GM12872 (cell line): Measurements from ENCODE around the gene KPNB1.

ENCODE experiments used
- TF ChIP-seq, protein P1 (sequence below): IDR thresholded peaks from 3 replicates; pipeline ENCODE4 v1.5.1; 2011; ENCODE audit warnings: low read depth, mild to moderate bottlenecking, low read length, moderate library complexity; ENCODE audit not compliant: insufficient read depth

KPNB1 gene

DNA sequence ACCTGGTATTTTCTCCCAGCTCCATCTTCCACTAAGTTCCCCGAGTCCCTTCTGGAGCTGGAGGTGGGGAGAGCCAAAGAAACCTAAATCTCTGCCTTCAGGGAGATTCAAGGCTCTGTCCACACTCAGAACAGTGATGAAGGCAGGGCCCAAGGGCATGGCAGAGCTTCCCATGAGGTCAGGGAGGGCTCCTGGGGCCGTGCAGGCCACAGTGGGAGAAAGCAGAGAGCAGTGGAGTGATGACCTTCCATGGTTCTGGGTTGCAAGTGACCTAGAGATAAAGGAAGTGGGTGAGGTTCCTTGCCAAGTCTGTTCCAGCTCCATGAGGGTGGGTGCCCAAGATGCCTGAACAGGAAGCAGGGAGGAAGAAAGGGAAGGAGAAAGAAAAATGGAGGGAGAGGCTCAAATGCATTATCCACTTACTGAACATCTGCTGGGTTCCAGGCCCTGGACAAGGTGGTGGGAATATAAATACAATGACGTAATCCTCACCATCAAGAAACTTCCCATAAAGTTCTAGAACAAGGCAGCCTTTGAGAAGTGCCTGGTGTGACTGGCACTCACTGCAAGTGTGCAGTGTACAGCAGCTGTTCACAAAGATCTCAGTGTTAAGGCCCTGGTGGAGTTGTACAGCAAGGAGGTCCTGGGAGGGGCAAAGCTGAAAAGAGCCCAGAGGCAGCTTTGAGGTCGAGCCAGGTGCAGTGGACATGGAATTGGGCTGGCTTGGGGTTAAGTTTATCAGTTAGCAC lies 57.5 kb downstream of the KPNB1 start:
- TF ChIP-seq, protein P1, sequence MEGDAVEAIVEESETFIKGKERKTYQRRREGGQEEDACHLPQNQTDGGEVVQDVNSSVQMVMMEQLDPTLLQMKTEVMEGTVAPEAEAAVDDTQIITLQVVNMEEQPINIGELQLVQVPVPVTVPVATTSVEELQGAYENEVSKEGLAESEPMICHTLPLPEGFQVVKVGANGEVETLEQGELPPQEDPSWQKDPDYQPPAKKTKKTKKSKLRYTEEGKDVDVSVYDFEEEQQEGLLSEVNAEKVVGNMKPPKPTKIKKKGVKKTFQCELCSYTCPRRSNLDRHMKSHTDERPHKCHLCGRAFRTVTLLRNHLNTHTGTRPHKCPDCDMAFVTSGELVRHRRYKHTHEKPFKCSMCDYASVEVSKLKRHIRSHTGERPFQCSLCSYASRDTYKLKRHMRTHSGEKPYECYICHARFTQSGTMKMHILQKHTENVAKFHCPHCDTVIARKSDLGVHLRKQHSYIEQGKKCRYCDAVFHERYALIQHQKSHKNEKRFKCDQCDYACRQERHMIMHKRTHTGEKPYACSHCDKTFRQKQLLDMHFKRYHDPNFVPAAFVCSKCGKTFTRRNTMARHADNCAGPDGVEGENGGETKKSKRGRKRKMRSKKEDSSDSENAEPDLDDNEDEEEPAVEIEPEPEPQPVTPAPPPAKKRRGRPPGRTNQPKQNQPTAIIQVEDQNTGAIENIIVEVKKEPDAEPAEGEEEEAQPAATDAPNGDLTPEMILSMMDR: no peak

DNA sequence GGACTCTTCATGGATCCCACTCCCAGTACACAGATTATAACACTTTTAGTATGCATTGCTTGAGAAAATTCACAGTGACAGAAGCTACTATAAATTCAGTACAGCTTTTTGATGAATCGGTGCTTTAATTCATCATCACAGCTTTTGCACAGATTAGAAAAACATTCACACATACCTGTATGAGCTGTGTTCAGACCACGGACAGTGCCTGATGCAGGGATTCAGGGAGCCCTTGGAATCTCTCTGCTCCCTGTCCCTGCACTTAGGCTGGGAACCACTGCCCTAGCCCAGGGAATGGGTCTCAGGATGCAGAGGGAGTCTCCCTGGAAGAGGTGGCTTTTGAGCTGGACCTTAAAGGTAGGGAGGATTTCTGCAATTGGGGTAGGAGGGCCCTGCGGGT lies 58.2 kb downstream of the KPNB1 start:
- TF ChIP-seq, protein P1: no peak

DNA sequence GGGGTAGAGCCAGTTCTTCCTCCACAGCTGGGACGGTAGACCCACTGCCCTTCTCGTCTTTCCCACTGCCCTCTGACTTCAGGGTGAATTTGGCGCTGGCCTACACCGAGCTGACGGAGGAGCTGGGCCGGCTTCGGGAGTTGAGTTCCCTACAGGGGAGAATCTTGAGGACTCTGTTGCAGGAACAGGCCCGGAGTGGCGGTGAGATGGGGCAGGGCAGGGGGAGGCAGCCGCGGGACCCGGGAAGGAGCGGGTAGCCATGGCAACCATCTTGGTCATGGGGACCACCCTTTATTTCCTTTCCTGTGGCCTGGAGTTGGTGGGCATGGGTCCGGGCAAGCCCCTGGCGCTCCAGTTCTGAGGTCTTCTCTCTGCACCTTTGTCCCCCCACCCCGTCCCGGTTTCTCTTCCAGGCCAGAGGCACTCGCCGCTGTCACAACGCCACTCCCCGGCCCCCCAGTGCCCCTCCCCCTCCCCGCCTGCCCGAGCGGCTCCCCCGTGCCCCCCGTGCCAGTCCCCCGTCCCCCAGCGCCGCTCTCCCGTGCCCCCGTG lies 58.7 kb downstream of the KPNB1 start:
- TF ChIP-seq, protein P1: no peak

DNA sequence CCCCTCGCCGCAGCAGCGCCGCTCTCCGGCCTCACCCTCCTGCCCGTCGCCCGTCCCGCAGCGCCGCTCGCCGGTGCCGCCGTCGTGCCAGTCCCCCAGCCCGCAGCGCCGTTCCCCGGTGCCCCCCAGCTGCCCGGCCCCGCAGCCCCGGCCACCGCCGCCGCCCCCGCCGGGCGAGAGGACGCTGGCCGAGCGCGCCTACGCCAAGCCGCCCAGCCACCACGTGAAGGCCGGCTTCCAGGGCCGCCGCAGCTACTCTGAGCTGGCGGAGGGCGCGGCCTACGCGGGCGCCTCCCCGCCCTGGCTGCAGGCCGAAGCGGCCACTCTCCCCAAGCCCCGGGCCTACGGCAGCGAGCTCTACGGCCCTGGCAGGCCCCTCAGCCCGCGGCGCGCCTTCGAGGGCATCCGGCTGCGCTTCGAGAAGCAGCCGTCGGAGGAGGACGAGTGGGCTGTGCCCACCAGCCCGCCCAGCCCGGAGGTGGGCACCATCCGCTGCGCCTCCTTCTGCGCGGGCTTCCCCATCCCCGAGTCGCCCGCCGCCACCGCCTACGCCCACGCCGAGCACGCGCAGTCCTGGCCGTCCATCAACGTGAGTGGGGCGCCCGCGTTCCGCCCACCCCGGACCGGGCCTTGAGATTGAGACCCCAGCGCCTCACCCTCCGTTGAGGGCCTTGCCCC lies 59.3 kb downstream of the KPNB1 start:
- TF ChIP-seq, protein P1: no peak

DNA sequence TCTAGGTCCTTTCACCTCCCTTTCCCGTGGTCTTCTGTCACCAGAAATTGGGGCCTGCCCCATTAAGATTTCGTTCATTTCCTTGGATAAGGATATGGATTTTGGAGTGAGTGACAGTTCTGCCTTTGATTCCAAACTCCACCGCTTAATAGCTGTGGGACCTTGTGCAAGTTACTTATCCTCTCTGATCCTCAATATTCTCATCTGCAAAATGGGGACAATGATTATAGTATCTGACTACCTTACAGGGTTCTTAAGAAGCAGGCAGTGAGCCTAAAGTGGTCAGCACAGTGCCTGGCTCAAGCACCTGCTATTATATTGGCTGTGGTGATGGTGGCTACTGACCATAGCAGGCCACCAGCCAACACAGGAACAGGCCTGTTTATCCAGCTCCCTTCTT lies 59.9 kb downstream of the KPNB1 start:
- TF ChIP-seq, protein P1: no peak

DNA sequence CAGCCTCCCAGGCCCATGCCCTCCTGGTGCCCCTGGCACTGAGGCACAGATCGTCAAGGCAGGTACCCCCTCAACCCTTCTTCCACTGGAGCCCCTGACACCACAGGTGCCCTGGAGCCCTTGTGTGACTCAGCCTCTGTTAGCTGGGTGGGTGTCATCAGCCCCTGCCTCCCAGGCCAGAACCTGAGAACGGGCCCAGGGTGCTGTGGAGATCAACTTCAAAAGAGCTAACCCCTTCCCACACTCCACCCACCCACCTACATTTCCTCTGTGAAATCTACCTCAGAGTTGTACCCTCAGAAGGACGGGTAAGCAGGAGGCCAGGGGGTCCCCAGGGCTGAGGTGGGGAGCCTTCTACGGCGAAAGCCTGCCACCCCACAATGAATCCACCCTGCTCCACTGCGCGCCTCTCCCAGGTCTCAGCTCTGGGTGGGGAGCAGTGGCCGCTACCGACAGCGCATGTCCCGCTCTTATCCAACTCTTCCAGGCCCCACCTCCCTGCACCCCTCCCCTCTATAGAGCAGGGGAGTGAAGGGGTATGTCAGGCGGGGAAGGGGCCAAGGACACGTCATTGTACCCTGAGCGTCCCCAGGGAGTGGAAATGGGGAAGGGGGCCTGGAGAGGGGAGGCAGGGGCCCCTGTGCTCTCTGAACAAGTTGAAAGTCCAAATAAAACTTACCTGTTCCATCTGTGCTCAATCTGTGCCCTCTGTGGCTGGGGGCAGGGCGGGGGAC lies 61.8 kb downstream of the KPNB1 start:
- TF ChIP-seq, protein P1: no peak

DNA sequence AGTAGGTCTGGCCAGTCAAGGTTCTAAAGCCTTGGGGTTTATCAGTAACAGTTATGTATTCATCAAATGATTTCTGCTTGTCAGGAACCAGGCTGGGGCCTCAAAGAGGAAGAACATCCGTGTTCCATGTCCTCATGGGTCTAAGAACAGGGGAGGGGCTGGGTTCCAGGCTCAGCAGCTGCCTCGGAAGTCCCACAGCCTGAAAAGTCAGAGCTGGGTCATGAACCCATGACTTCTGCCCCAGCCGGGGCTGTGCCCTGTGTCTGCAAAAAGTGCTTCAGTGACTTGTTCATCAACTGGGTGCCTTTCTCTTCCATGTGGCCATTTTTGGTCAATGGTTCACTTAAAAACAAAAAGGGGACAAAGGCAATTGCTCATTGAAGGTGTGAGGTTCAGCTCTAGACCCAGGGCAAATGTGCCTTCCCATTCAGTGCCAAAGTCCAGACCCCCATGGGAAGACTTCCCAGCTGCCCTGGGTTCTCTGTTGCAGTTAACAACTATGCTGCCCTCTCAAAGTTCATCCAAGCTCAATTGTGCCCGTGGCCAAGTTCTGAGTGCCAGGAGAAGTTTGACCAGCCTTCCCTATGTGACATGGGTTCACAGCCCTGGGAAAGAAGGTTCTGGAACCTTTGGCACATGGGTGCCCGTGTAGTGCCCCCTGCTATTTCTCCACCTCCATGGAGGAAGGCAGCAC lies 62.8 kb downstream of the KPNB1 start:
- TF ChIP-seq, protein P1: no peak
